Stimulated activated CD4-positive, alpha-beta T cell treated with anti-CD3 and anti-CD28 coated beads, Interleukin-1b, Interleukin-23, amount 100 ng/mL, for 48 hours (primary cell): ENCODE data around the gene ANO1.

Experiments used
- DNase-seq: peaks from one replicate; pipeline ENCODE4 v3.0.0-alpha.2; 2020

The ANO1 gene

DNA sequence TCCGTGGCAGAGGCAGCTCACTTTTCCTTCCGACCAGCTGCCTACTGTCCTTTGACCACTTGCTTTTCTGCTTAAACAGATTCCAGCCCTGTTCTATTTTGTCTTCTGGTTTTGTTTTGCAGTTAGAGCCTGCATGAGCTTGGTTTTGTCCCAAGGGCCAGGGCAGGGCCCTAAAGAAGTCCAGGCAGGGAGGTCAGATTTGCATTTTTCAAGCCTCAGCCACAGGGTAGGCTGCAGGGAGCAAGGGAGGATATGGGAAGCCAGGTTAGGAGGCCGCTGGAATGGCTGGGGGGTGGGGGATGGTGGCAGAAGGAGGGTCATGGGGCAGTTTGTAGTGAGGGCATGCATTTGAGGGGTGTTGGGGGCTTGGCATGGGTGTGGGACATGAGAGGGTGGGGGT, 148.1 kb downstream of the ANO1 start:
- DNase-seq: no peak

- no peak for DNase-seq
Measured at GRCh38 chr11:70226967-70227366, 148.8 kb downstream of the ANO1 start.

DNA sequence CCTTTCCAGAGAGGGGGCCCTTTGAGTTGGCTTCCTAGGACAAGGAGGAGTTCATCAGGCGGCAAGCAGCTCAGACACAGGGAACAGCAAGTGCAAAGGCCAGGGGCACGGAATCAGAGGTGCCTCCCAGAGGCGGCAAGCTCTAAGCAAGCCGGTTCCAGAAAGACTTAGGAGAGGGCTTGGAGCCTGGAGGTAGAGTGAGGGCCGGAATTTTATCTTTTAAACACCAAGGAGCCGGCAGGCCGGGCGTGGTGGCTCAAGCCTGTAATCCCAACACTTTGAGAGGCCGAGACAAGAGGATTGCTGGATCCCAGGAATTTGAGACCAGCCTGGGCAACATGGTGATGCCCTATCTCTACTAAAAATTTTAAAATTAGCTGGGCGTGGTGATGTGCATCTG, 151.6 kb downstream of the ANO1 start:
- DNase-seq: no peak

GRCh38 chr11:70230151-70230839, 152.2 kb downstream of the ANO1 start:
- DNase-seq: no peak

DNA sequence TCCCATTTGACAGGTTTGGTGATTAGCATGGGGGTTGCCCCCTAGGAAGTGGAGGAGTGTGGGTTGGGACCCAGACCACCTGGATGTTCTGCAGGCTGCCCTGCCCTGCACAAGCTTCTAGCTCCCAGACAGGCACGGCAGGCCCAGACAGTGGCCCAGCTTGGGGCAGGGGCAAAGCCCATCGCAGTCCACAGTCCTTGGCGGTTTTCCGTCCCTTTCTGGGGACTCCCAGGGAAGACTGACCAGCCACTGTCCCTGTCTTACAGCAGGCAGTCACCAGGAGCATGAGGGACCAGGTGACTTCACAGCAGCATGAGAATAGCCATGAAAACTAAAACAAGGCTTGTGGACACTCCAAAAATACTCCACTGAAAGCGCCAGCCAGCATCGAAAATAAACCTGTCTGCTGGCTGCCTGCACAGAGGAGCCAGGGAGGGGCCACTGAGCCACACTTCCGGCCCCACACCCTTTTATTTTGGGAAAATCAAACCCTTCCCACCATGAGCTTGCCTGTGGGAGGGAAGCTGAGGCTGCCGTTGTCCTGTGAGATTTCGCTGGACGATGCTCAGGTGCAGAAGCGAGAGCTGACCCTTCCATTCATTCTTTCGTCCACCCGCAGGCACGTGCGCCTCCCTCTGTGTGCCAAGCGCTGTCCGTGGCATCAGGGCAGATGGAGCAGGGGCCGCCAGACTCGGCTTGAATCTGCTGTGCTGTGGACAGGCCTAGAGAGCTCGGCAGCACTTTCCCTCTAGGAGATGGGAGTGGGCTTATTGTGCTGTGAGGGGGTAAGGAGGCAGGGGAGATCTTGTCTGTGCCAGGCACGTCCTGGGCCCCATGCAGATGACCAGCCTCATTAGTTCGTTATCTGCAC, 153.0 kb downstream of the ANO1 start:
- DNase-seq: no peak

DNA sequence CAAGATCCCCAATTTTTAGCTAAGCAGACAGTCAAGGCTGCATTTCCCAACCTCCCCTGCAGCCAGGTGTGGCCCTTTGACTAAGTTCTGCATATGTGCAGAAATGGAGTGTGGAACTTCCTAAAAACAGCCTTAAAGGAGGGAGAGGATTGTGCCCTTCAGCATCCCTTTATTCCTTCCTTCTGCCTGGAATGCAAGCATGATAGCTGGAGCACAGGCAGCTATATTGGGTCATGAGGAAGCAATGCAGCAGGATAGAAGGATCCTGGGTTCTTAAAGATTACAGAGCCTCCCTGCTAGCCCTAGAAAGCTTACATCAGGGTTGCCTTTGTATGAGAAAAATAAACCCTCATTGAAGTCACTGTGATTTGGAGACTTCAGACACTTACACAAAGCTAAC, 154.9 kb downstream of the ANO1 start:
- DNase-seq: no peak

DNA sequence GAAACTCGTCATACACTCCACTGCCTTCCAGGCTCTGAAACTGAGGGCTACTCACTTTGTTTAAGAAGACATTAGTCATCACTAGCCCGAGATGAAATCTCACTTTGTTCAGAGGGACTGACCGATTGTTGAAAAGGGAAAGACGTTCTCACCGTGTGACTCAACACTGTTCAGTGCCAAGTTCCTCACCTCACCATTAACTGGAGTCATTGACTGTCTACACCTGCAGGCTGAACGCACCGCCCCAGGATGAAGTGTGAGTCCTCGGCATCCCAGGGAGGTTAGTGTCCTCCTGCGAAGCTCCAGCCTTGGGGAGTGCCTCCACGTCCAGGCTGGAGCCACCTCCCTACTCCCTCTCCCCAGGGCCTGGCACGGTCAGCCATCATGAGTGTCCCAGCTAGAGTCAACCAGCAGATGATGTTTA, 155.4 kb downstream of the ANO1 start:
- DNase-seq: no peak

GRCh38 chr11:70233962-70234361, 155.8 kb downstream of the ANO1 start:
- DNase-seq: no peak
